ENCODE measurements around the gene TMEM117. TPM values are rescaled to one million over a fixed set of nuclear protein-coding genes. Genes with fewer than 3 reads are reported as not detected.

The TMEM117 gene
- total RNA-seq, 2 experiments from 2014 or later: 0.77 to 0.79 TPM

DNA sequence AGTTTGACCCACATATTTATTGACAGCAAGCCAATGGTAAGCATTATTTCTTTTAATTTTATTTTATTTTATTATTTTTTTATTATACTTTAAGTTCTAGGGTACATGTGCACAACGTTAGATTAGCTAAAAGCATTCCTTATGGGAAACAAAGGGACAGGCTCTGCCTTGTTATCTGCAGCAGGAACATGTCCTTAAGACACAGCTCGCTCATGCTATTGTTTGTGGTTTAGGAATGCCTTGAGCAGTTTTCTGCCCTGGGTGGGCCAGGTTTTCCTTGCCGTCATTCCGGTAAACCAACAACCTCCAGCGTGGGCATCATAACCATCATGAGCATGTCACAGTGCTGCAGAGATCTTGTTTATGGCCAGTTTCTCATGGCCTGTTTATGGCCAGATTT, 370.2 kb downstream of the TMEM117 start:
- no peaks in the 10 kb centered on the region for H3K4me1 Mint-ChIP-seq
- peaks cover 3% of the 10 kb centered on the region for H3K9me3 Mint-ChIP-seq
- H3K36me3 Mint-ChIP-seq (ENCODE audit: low read depth): no peaks in the 10 kb centered on the region
- ChIA-PET CTCF (no interaction called here), POLR2A (no interaction called here)
- H3K27ac Mint-ChIP-seq: no peak overlapping the region
- no peak overlapping the region for H3K4me3 Mint-ChIP-seq
- DNase-seq: no peak
- no peaks in the 10 kb centered on the region for H3K27me3 Mint-ChIP-seq

DNA sequence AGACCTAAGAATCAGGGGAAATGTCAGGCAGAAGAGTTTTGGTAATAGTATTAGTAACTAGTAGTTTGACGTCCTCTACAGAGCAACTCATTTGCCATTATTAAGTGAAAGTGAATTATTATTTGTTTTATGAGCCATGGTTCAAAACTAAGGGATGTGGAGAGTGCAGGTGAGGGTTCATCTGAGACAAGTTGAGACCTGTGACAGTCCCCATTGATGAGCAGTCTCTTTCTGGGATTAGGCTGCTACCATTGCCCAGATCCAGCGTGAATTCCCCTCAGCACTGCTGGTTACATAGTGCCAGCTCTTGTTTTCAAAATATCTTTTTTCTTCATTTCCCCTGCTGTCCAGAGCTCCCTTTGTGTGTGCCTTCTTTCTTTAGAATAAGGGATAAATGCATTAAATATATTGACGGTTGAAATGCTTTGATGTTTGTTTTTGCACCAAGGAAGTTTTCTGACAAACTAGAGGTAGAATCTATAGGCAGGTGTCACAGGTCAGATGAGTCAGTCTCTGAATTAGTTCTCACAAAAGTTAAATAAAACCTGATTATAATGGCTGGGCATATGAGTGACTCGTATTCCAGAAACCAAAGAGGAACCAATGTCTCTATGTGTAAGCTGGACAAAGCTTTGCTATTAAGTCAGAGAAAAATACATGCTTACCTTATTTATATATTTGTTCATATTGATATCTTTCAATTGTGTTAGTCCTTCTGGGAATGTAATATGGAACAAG, 381.4 kb downstream of the TMEM117 start:
- Mint-ChIP-seq H3K27me3 (no peaks in the 10 kb centered on the region), H3K4me3 (no peak overlapping the region), H3K27ac (no peak overlapping the region), H3K36me3 (ENCODE audit: low read depth) (no peaks in the 10 kb centered on the region), H3K9me3 (peaks cover 5% of the 10 kb centered on the region), H3K4me1 (no peaks in the 10 kb centered on the region)
- DNase-seq: no peak
- ChIA-PET CTCF (no interaction called here), POLR2A (no interaction called here)

DNA sequence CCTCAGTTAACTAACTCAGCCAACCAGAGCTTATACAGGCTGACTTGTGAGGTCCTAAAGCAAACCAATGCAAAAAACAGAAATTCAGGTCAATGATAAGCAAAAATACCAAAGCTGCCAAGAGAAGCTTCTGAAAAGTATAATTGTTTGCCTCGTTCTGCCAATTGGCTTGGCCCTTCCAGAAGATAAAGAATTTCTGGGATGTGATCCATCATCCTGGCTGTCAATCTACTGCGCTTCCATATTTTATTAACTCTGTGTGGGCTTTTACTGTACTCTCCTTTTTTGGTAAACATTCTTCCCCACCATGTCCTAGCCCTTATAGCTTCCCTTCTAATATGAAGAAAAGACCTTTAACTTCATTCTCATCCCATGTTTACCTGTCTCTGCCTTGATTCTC, 387.9 kb downstream of the TMEM117 start:
- Mint-ChIP-seq H3K4me1 (no peaks in the 10 kb centered on the region), H3K27me3 (no peaks in the 10 kb centered on the region), H3K27ac (no peak overlapping the region), H3K36me3 (ENCODE audit: low read depth) (no peaks in the 10 kb centered on the region), H3K9me3 (no peaks in the 10 kb centered on the region), H3K4me3 (no peak overlapping the region)
- ChIA-PET CTCF (no interaction called here), POLR2A (no interaction called here)
- no peak for DNase-seq

DNA sequence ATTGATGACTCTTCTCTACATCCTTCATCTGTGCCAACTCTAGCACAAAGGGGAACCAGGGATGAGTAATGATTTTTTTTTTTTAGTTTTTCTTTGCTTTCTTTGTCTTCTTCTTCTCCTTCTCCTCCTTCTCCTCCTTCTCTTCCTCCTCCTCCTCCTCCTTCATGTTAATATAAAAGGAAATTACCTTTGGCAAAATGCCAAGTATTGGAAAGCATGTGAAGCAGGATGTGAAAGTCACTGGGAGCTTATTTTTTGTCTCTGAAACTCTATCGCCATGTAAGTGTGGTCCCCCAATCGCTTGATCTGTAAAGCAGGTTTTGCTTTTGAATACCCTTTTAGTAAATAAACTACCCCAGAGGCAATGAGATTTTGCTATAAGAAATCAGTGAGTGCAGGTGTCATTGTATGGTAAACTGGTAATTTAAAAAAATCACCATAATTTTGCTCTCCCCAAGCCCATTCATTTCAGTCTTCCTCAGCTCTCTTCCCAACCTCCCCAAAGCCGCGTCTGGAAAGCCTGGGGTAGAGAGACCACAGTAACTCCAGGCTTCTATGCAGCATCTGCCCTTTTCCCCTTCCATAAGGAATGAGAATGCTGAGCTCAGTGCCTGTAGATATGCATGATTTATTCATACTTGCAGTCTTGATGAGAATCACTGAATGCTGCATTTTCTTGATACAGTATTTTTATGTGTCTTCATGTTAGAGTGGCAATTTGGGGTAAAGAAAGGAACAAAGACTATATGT, 388.7 kb downstream of the TMEM117 start:
- no peaks in the 10 kb centered on the region for H3K27me3 Mint-ChIP-seq
- CTCF ChIA-PET: no interaction called here

DNA sequence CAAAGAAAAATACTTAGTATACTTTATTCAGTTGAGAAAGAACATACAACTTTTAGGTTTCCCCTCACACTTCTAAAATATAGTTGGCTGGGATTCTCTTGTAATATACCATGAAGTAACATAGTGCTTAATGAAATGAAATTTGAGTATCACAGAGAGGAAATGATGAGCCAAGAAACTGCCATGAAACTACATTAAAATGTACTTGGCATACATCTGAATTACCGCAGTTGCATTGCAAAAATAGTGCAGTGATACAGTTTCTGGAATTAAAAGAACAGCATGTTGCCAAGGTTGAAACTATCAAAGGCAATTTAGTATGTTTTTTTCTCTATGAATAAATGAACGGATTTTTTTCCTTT, 389.2 kb downstream of the TMEM117 start:
- no peaks in the 10 kb centered on the region for H3K27me3 Mint-ChIP-seq
- no peak overlapping the region for H3K4me3 Mint-ChIP-seq
- ChIA-PET CTCF (no interaction called here), POLR2A (no interaction called here)
- no peaks in the 10 kb centered on the region for H3K4me1 Mint-ChIP-seq
- no peak for DNase-seq
- no peaks in the 10 kb centered on the region for H3K36me3 Mint-ChIP-seq (ENCODE audit: low read depth)
- H3K27ac Mint-ChIP-seq: no peak overlapping the region
- no peaks in the 10 kb centered on the region for H3K9me3 Mint-ChIP-seq

More for the DNA sequence above, 388.7 kb downstream of the TMEM117 start:
- no peak for DNase-seq
- no peak overlapping the region for H3K27ac Mint-ChIP-seq
- no peaks in the 10 kb centered on the region for H3K9me3 Mint-ChIP-seq
- H3K4me1 Mint-ChIP-seq: no peaks in the 10 kb centered on the region
- no peaks in the 10 kb centered on the region for H3K36me3 Mint-ChIP-seq (ENCODE audit: low read depth)
- POLR2A ChIA-PET: no interaction called here
- H3K4me3 Mint-ChIP-seq: no peak overlapping the region

DNA sequence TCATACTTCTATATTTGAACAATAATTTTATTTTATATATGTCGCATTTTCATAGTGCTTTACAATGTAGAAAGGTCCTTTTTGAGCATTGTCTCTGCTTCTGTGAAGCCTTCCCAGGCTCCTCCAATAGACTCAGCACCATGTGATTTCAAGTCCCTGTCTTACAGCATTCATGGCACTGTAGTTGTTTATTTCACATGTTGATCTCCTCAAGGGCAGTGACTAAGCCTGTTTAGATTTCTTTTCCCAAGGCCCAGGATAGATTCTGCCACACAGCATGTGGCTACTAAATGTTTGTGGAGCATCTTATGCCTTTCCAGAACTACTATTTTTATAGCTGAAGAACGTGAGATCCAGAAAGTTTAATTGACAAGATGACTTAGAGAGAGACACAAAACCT, 391.7 kb downstream of the TMEM117 start:
- H3K27me3 Mint-ChIP-seq: no peaks in the 10 kb centered on the region
- ChIA-PET CTCF (interaction anchor here (0.6 kb wide), 1 partner anchor 1111 kb away, joined by 3 read pairs; no protein-coding TSS in a partner anchor), POLR2A (no interaction called here)
- no peak overlapping the region for H3K27ac Mint-ChIP-seq
- H3K4me1 Mint-ChIP-seq: no peaks in the 10 kb centered on the region
- H3K36me3 Mint-ChIP-seq (ENCODE audit: low read depth): no peaks in the 10 kb centered on the region
- H3K4me3 Mint-ChIP-seq: no peak overlapping the region
- H3K9me3 Mint-ChIP-seq: no peaks in the 10 kb centered on the region
- DNase-seq: no peak

DNA sequence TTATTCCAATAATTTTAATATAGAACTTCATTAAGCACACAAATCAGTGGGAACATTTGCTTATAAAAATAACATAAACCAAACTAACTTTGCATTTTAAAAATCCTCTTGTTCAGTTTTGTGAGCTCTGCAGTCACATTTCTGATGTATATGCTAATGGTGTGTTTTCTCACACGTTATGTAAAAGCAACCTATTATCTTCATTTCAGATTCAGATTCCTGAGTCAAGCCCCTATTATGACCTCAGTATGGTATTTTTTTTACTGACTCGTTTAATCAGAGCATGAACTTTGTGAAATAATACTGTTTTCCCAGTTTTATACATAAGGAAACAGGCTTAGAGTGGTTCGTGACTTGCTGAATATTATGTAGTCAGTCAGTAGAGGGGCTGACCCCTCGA, 394.0 kb downstream of the TMEM117 start:
- ChIA-PET POLR2A (no interaction called here), CTCF (interaction anchor here (0.6 kb wide), 1 partner anchor 1530 kb away, joined by 5 read pairs; no protein-coding TSS in a partner anchor)
- Mint-ChIP-seq H3K27ac (no peak overlapping the region), H3K36me3 (ENCODE audit: low read depth) (no peaks in the 10 kb centered on the region), H3K4me3 (no peak overlapping the region), H3K9me3 (no peaks in the 10 kb centered on the region), H3K27me3 (no peaks in the 10 kb centered on the region), H3K4me1 (no peaks in the 10 kb centered on the region)
- no peak for DNase-seq

DNA sequence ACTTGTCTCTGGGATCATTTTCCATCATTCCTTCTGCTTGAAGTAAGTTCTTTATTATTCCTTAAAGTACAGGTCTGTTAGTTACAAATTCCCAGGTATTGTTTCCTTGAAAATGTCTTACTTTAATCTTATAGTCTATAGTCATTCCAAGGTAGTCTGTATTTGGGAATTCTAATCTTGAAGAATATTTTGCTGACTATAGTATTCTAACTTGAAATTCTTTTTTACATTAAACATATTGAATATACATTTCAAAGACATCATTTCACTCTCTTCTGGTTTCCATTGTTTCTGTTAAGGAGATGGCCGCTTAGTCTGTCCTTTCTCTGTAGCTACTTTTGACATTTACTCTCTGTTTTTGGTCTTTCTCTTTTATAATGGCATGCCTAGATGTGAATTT, 399.8 kb downstream of the TMEM117 start:
- no peak overlapping the region for H3K27ac Mint-ChIP-seq
- CTCF ChIA-PET: no interaction called here
- no peaks in the 10 kb centered on the region for H3K4me1 Mint-ChIP-seq

DNA sequence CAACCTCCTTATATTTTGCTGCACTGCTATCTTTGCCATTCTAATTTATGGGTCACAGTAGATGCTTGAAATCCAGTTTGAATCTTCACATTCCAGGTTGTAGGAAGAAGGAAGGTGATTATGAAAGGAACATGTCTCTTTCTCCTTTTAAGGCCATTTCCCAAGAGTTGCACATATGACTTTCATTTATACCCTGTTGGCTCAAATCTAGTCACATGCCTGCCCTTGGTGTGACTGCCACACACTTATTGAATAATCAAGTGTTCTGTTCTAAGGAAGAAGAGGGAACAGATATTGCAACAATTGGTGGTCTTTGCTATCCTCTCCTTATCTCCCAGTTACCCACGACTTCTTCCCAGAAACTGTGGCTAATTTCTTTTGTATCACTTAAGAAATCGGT, 404.3 kb downstream of the TMEM117 start:
- ChIA-PET POLR2A (no interaction called here), CTCF (no interaction called here)
- H3K4me3 Mint-ChIP-seq: no peak overlapping the region
- no peak overlapping the region for H3K27ac Mint-ChIP-seq
- H3K9me3 Mint-ChIP-seq: no peaks in the 10 kb centered on the region
- H3K36me3 Mint-ChIP-seq (ENCODE audit: low read depth): no peaks in the 10 kb centered on the region
- H3K4me1 Mint-ChIP-seq: no peaks in the 10 kb centered on the region
- DNase-seq: no peak
- H3K27me3 Mint-ChIP-seq: no peaks in the 10 kb centered on the region

More for the DNA sequence above, 399.8 kb downstream of the TMEM117 start:
- no peak for DNase-seq
- Mint-ChIP-seq H3K4me3 (no peak overlapping the region), H3K36me3 (ENCODE audit: low read depth) (no peaks in the 10 kb centered on the region), H3K27me3 (no peaks in the 10 kb centered on the region), H3K9me3 (no peaks in the 10 kb centered on the region)
- POLR2A ChIA-PET: no interaction called here

DNA sequence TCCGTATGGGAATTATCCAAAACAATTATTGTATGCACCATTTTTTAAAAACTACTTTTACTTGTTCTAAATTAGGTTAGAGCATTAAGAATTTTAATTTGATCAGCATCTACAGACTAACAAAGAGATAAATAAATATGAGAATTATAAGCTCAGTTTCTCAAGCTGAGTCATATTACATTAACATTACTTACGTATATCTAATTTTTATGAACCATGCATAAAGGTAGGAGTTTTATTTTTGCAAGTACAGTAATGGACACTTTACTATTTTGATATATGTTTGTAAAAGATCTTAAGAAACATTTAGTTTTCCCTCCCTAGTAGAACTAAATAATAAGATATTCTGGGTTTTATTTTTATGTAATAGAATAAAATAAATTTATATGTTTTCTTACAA, 410.1 kb downstream of the TMEM117 start:
- no peaks in the 10 kb centered on the region for H3K4me1 Mint-ChIP-seq
- no peak for DNase-seq
- CTCF ChIA-PET: no interaction called here
- no peak overlapping the region for H3K4me3 Mint-ChIP-seq
- H3K27ac Mint-ChIP-seq: no peak overlapping the region
- no peaks in the 10 kb centered on the region for H3K36me3 Mint-ChIP-seq (ENCODE audit: low read depth)
- POLR2A ChIA-PET: no interaction called here
- peaks cover 5% of the 10 kb centered on the region for H3K9me3 Mint-ChIP-seq
- H3K27me3 Mint-ChIP-seq: no peaks in the 10 kb centered on the region

DNA sequence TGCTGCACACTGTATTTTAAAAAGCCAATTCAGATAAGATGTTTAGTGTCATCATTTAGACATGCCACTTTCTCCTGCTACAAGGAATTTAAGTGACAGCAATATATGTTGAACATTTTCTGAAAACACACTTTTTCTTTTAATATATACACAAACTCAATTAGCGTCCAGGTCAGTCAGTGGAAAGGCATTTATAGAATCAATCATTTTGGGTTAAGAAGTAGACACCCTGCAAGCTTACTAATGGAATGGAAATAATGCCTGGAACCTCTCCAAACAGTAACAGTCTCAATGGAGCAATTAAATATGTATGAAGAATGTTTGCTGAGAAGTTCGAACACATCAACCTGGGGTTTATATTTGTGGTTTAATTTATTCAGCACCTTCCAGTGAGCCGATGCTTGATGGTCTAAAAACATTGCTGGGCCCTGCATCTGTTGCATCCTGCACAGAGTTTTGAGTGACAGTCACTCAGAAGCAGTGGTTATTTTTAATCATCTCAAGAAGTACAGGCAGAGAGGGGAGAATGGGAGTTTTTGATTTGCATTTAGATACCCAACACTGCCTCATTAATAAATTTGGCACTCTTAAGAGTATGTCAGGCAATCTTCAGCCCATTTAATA, 410.7 kb downstream of the TMEM117 start:
- Mint-ChIP-seq H3K27ac (no peak overlapping the region), H3K36me3 (ENCODE audit: low read depth) (no peaks in the 10 kb centered on the region), H3K27me3 (no peaks in the 10 kb centered on the region), H3K9me3 (peaks cover 5% of the 10 kb centered on the region), H3K4me3 (no peak overlapping the region), H3K4me1 (no peaks in the 10 kb centered on the region)
- ChIA-PET CTCF (no interaction called here), POLR2A (no interaction called here)
- no peak for DNase-seq

DNA sequence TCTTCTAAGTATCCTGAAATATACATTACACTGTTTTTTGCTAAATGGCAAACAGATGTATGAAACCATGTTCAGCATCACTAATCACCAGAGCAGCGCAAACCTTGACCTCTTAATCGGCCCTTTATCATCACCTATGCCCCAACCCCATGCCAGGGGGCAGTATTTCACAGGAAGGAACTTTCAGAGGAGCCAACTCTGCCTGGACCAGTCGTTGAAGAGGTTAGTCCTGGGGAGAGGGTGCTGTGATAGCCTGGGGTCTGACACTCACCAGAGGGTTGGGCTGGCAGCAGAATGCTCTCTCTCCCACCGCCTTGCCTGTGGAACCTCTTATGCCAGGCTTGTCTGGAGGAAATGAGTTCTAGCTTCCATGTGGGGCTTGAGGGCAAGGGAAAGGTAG, 411.7 kb downstream of the TMEM117 start:
- Mint-ChIP-seq H3K9me3 (peaks cover 5% of the 10 kb centered on the region), H3K4me1 (no peaks in the 10 kb centered on the region), H3K27me3 (no peaks in the 10 kb centered on the region), H3K36me3 (ENCODE audit: low read depth) (no peaks in the 10 kb centered on the region), H3K27ac (no peak overlapping the region), H3K4me3 (no peak overlapping the region)
- no peak for DNase-seq
- POLR2A ChIA-PET: no interaction called here
- CTCF ChIA-PET: no interaction called here

DNA sequence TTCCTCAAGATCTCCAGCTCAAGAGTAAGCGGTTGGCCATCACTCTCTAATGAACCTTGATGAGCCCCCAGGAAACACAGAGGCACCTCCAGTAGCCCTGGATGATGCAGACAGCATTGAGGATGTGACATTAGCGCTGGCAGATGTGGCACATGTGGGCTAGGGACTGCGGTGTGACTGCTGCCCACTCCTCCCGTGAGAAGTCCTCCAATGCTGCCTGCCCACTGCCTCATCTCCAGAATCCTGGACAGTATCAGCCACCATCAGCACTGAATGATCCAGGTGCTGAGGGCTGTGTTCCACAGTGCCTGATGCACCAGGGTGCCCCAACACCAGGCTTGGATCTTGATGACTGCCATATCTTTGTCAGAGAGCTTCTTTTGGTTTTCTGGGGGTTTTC, 412.6 kb downstream of the TMEM117 start:
- no peak for DNase-seq
- Mint-ChIP-seq H3K4me3 (no peak overlapping the region), H3K27ac (no peak overlapping the region), H3K4me1 (no peaks in the 10 kb centered on the region), H3K27me3 (no peaks in the 10 kb centered on the region), H3K9me3 (peaks cover 5% of the 10 kb centered on the region), H3K36me3 (ENCODE audit: low read depth) (no peaks in the 10 kb centered on the region)
- POLR2A ChIA-PET: no interaction called here
- CTCF ChIA-PET: no interaction called here

Measured in activated CD4-positive, alpha-beta T cell treated with anti-CD3 and anti-CD28 coated beads, Interleukin-2, amount 10 ng/mL, durations not matched to agents 7 days and 5 days (primary cell).